WTC11 (cell line): ENCODE data around the gene EDN1. TPM values are rescaled to one million over a fixed set of nuclear protein-coding genes. Genes with fewer than 3 reads are reported as not detected.

Experiments
- ATAC-seq: fragments of 200-7000 bp; cut with Tn5 transposase; 2 replicates; pipeline ENCODE4 v1.10.0; 2021; ENCODE audit warnings: mild to moderate bottlenecking, moderate library complexity
- CTCF ChIA-PET: fragments of 300-600 bp; sonication (Branson Sonifier 250); formaldehyde crosslinking; loops from one replicate; lab custom pipeline; 2021; ENCODE audit warnings: antibody characterized with exemption; lab: Charles Lee
- POLR2A ChIA-PET: fragments of 350-600 bp; sonication (Branson Sonifier 250); formaldehyde crosslinking; loops from one replicate; lab custom pipeline; 2021; ENCODE audit warnings: antibody characterized with exemption; lab: Charles Lee
- DNase-seq: peaks from one replicate; pipeline ENCODE4 v3.0.0; 2021; ENCODE audit warnings: low spot score
- H3K27ac Mint-ChIP-seq: 2 replicates; pipeline ENCODE4 v1.8.0; 2021; ENCODE audit warnings: mixed read lengths
- H3K27me3 Mint-ChIP-seq: 2 replicates; pipeline ENCODE4 v1.8.0; 2021; ENCODE audit warnings: low read depth, mild to moderate bottlenecking, moderate library complexity, mixed read lengths
- H3K36me3 Mint-ChIP-seq: 2 replicates; pipeline ENCODE4 v1.8.0; 2021; ENCODE audit warnings: mixed read lengths
- H3K4me1 Mint-ChIP-seq: 2 replicates; pipeline ENCODE4 v1.8.0; 2022; ENCODE audit warnings: mixed read lengths
- H3K4me3 Mint-ChIP-seq: 2 replicates; pipeline ENCODE4 v1.8.0; 2021; ENCODE audit warnings: mild to moderate bottlenecking, moderate library complexity, mixed read lengths
- H3K9me3 Mint-ChIP-seq: 2 replicates; pipeline ENCODE4 v1.8.0; 2021; ENCODE audit warnings: mixed read lengths
- ATF1 ChIP-seq: sonication (generic); formaldehyde crosslinking; IDR thresholded peaks from 2 replicates; pipeline ENCODE4 v1.8.1; 2023; ENCODE audit warnings: mild to moderate bottlenecking, moderate library complexity, missing genetic modification reagents
- ETV6 ChIP-seq: sonication (generic); formaldehyde crosslinking; IDR thresholded peaks from 2 replicates; pipeline ENCODE4 v1.8.1; 2022; ENCODE audit warnings: mild to moderate bottlenecking, missing genetic modification reagents
- FOXK1 ChIP-seq: sonication (generic); formaldehyde crosslinking; IDR thresholded peaks from 2 replicates; pipeline ENCODE4 v1.8.0; 2022; ENCODE audit warnings: mild to moderate bottlenecking, moderate library complexity, missing genetic modification reagents
- GABPB1 ChIP-seq: sonication (generic); formaldehyde crosslinking; IDR thresholded peaks from 2 replicates; pipeline ENCODE4 v1.8.1; 2023; ENCODE audit warnings: mild to moderate bottlenecking, missing genetic modification reagents
- KAT7 ChIP-seq: sonication (generic); formaldehyde crosslinking; IDR thresholded peaks from 2 replicates; pipeline ENCODE4 v1.8.1; 2023; ENCODE audit warnings: missing genetic modification reagents, mild to moderate bottlenecking, borderline replicate concordance
- MYBL2 ChIP-seq: sonication (generic); formaldehyde crosslinking; IDR thresholded peaks from 2 replicates; pipeline ENCODE4 v1.8.1; 2023; ENCODE audit warnings: mild to moderate bottlenecking, moderate library complexity, missing genetic modification reagents
- NR2C2 ChIP-seq: sonication (generic); formaldehyde crosslinking; IDR thresholded peaks from 2 replicates; pipeline ENCODE4 v1.8.0; 2022; ENCODE audit warnings: mild to moderate bottlenecking, missing genetic modification reagents
- NR3C1 ChIP-seq: sonication (generic); formaldehyde crosslinking; conservative IDR thresholded peaks from 2 replicates; pipeline ENCODE4 v1.8.1; 2023; ENCODE audit warnings: low read depth, mild to moderate bottlenecking, missing genetic modification reagents
- RORB ChIP-seq: fragments of 250-450 bp; sonication (Bioruptor Pico); IDR thresholded peaks from 2 replicates; pipeline ENCODE4 v1.9.0; 2021; ENCODE audit warnings: mild to moderate bottlenecking
- SMAD4 ChIP-seq: sonication (generic); formaldehyde crosslinking; IDR thresholded peaks from 2 replicates; pipeline ENCODE4 v1.8.0; 2022; ENCODE audit warnings: mild to moderate bottlenecking, missing genetic modification reagents
- SP1 ChIP-seq: sonication (generic); formaldehyde crosslinking; conservative IDR thresholded peaks from 2 replicates; pipeline ENCODE4 v1.8.1; 2022; ENCODE audit warnings: missing genetic modification reagents
- TEAD4 ChIP-seq: sonication (generic); formaldehyde crosslinking; IDR thresholded peaks from 2 replicates; pipeline ENCODE4 v1.8.0; 2022; ENCODE audit warnings: mild to moderate bottlenecking, missing genetic modification reagents
- ZNF232 ChIP-seq: sonication (generic); formaldehyde crosslinking; IDR thresholded peaks from 2 replicates; pipeline ENCODE4 v1.8.0; 2022; ENCODE audit warnings: mild to moderate bottlenecking, missing genetic modification reagents
- ZNF423 ChIP-seq: fragments of 250-450 bp; sonication (Bioruptor Pico); IDR thresholded peaks from 2 replicates; pipeline ENCODE4 v2.1.2; 2022; ENCODE audit warnings: mild to moderate bottlenecking, moderate library complexity
- ZNF671 ChIP-seq: fragments of 250-450 bp; sonication (Bioruptor Pico); IDR thresholded peaks from 2 replicates; pipeline ENCODE4 v1.8.0; 2021; ENCODE audit warnings: mild to moderate bottlenecking
- total RNA-seq: library from RNA; stranded (reverse); gene quantifications from 3 replicates; pipeline ENCODE4 v1.2.3, GENCODE V29; 2021
- TF ChIP-seq, protein P1 (sequence below): sonication (generic); formaldehyde crosslinking; conservative IDR thresholded peaks from 2 replicates; pipeline ENCODE4 v1.8.1; 2023; ENCODE audit warnings: mild to moderate bottlenecking, low read depth, missing genetic modification reagents, moderate library complexity
- TF ChIP-seq, protein P2 (sequence below): fragments of 200-600 bp; IDR thresholded peaks from 2 replicates; pipeline ENCODE4 v1.8.0; 2022; ENCODE audit warnings: antibody characterized with exemption
- TF ChIP-seq, protein P3 (sequence below): sonication (generic); formaldehyde crosslinking; IDR thresholded peaks from 2 replicates; pipeline ENCODE4 v1.8.1; 2022; ENCODE audit warnings: mild to moderate bottlenecking, moderate library complexity, missing genetic modification reagents
- TF ChIP-seq, protein P4 (sequence below): sonication (generic); formaldehyde crosslinking; IDR thresholded peaks from 2 replicates; pipeline ENCODE4 v1.8.1; 2022; ENCODE audit warnings: low read depth, mild to moderate bottlenecking, moderate library complexity, missing genetic modification reagents, borderline replicate concordance
- TF ChIP-seq, protein P5 (sequence below): sonication (generic); formaldehyde crosslinking; IDR thresholded peaks from 2 replicates; pipeline ENCODE4 v1.8.0; 2023; ENCODE audit warnings: missing genetic modification reagents, mild to moderate bottlenecking, borderline replicate concordance

The EDN1 gene
- total RNA-seq, 1 experiment from 2014 or later = 1.0 TPM

DNA sequence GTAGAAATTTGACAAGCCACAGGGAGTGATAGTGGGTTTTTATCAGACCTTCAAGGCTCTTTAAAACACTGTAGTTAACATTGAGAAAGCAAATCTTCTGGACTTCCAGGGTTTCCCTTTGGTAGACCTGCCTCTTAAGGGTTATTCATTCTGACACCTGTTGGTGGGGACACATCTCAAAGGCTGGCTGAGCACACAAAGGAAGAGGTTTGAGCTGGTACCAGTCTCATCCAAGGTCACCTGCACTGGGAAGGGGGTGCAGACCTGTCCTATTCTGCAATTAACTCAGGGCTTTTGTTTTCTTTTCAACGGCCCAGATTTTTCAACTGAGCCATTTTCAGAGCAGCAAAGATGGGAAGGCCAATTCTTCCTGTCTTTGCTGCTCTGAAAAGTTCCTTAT is 45.6 kb downstream of the EDN1 start:
- Mint-ChIP-seq H3K27ac (peak overlapping the region; percentile 15; the same call in 1 of the 2 replicates), H3K27me3 (no peaks in the 10 kb centered on the region), H3K36me3 (no peaks in the 10 kb centered on the region), H3K4me3 (no peak overlapping the region), H3K9me3 (no peaks in the 10 kb centered on the region), H3K4me1 (peaks cover 18% of the 10 kb centered on the region)
- POLR2A ChIA-PET = no interaction called here
- CTCF ChIA-PET = interaction anchor here (1.5 to 1.7 kb wide), 3 partner anchors 9 to 169 kb away, joined by 4 to 8 read pairs (median 4); partner anchors contain the start of gene EDN1
- peak; percentile 55 for ATAC-seq
- DNase-seq = no peak
- TF ChIP-seq TEAD4 (CRISPR knock-in tag) = no peak
- no peak for TF ChIP-seq ZNF423 (CRISPR knock-in tag)
- no peak for TF ChIP-seq ATF1 (CRISPR knock-in tag)
- TF ChIP-seq, protein P1, sequence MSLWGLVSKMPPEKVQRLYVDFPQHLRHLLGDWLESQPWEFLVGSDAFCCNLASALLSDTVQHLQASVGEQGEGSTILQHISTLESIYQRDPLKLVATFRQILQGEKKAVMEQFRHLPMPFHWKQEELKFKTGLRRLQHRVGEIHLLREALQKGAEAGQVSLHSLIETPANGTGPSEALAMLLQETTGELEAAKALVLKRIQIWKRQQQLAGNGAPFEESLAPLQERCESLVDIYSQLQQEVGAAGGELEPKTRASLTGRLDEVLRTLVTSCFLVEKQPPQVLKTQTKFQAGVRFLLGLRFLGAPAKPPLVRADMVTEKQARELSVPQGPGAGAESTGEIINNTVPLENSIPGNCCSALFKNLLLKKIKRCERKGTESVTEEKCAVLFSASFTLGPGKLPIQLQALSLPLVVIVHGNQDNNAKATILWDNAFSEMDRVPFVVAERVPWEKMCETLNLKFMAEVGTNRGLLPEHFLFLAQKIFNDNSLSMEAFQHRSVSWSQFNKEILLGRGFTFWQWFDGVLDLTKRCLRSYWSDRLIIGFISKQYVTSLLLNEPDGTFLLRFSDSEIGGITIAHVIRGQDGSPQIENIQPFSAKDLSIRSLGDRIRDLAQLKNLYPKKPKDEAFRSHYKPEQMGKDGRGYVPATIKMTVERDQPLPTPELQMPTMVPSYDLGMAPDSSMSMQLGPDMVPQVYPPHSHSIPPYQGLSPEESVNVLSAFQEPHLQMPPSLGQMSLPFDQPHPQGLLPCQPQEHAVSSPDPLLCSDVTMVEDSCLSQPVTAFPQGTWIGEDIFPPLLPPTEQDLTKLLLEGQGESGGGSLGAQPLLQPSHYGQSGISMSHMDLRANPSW (CRISPR knock-in tag) = no peak

DNA sequence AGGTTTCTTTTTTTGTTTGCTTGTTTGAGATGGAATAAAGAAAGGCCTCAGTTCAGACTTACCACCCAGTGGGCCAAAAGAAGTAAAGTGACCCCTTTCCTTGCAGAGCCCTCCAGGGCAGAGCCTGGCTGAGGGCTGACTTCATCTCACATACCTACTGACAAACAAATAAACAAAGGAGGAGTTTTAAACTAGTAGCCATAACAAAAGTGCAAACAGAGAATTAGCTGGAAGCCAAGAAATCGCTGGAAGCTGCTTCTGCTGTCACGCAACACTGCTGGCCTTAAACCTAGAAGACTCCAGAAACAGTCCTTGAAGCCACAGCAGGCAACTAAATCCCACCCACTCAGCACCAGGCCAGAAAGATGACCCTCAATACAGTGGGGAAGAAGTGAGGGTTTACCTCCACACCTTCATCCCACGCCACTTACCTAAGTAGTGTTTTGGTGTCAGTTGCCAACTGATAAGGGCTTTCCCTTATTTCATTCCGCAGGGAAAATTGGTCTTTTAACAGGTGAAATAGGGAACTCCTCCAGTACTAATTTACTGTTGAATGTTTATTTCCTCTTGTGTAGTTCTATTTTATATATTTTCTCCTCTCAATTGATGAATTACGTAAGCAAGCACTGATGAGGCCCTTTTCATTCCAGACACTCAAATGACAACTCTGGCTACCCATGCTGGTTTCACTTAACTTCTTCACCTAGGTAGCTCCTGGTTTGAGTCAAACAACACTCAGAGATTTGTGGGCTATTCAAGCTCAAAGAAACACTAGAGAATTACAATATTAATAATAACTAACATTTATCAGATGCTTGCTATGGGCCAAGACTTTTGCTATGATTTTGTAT is 46.2 kb downstream of the EDN1 start:
- no peaks in the 10 kb centered on the region for H3K36me3 Mint-ChIP-seq
- no peaks in the 10 kb centered on the region for H3K27me3 Mint-ChIP-seq
- ChIA-PET CTCF (interaction anchor here (1.5 to 1.7 kb wide), 3 partner anchors 10 to 168 kb away, joined by 4 to 8 read pairs (median 4); partner anchors contain the start of gene EDN1), POLR2A (interaction anchor here (1.0 kb wide), 1 partner anchor 15 kb away, joined by 4 read pairs; no protein-coding TSS in a partner anchor)
- H3K4me1 Mint-ChIP-seq = peaks cover 19% of the 10 kb centered on the region
- DNase-seq (no peak), ATAC-seq (peak; percentile 78)
- TF ChIP-seq, protein P2, sequence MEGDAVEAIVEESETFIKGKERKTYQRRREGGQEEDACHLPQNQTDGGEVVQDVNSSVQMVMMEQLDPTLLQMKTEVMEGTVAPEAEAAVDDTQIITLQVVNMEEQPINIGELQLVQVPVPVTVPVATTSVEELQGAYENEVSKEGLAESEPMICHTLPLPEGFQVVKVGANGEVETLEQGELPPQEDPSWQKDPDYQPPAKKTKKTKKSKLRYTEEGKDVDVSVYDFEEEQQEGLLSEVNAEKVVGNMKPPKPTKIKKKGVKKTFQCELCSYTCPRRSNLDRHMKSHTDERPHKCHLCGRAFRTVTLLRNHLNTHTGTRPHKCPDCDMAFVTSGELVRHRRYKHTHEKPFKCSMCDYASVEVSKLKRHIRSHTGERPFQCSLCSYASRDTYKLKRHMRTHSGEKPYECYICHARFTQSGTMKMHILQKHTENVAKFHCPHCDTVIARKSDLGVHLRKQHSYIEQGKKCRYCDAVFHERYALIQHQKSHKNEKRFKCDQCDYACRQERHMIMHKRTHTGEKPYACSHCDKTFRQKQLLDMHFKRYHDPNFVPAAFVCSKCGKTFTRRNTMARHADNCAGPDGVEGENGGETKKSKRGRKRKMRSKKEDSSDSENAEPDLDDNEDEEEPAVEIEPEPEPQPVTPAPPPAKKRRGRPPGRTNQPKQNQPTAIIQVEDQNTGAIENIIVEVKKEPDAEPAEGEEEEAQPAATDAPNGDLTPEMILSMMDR = no peak
- TF ChIP-seq KAT7 (CRISPR knock-in tag) (no peak), ETV6 (CRISPR knock-in tag) (no peak), SMAD4 (CRISPR knock-in tag) (no peak), SP1 (no peak), RORB (CRISPR knock-in tag) (no peak)
- TF ChIP-seq, protein P3, sequence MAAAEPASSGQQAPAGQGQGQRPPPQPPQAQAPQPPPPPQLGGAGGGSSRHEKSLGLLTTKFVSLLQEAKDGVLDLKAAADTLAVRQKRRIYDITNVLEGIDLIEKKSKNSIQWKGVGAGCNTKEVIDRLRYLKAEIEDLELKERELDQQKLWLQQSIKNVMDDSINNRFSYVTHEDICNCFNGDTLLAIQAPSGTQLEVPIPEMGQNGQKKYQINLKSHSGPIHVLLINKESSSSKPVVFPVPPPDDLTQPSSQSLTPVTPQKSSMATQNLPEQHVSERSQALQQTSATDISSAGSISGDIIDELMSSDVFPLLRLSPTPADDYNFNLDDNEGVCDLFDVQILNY (CRISPR knock-in tag) = no peak
- no peaks in the 10 kb centered on the region for H3K9me3 Mint-ChIP-seq
- peak overlapping the region; percentile 48 for H3K27ac Mint-ChIP-seq
- H3K4me3 Mint-ChIP-seq = no peak overlapping the region

DNA sequence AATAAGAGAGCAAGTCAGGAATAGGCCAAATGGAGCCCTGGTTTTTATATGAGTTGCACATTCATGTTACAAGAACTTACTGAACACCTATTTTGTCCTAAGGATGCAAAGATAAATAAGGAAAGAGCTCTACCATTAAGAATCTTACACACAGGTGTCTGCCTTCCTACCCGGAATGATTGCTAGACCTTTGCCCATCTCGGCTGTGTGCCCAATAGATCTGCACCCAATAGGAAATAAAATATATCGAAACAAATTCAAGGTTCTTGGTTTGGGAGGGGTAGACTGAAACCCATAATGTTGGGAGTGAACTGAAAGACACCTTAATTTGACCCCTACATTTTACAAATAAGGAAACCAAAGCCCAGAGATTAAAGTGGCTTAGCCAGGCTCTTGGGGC is 48.9 kb downstream of the EDN1 start:
- ChIA-PET CTCF (no interaction called here), POLR2A (no interaction called here)
- H3K27ac Mint-ChIP-seq = no peak overlapping the region
- no peaks in the 10 kb centered on the region for H3K36me3 Mint-ChIP-seq
- no peaks in the 10 kb centered on the region for H3K9me3 Mint-ChIP-seq
- peaks cover 41% of the 10 kb centered on the region for H3K4me1 Mint-ChIP-seq
- H3K4me3 Mint-ChIP-seq = no peak overlapping the region
- TF ChIP-seq, protein P4, sequence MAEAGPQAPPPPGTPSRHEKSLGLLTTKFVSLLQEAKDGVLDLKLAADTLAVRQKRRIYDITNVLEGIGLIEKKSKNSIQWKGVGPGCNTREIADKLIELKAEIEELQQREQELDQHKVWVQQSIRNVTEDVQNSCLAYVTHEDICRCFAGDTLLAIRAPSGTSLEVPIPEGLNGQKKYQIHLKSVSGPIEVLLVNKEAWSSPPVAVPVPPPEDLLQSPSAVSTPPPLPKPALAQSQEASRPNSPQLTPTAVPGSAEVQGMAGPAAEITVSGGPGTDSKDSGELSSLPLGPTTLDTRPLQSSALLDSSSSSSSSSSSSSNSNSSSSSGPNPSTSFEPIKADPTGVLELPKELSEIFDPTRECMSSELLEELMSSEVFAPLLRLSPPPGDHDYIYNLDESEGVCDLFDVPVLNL (CRISPR knock-in tag) = no peak
- TF ChIP-seq, protein P5, sequence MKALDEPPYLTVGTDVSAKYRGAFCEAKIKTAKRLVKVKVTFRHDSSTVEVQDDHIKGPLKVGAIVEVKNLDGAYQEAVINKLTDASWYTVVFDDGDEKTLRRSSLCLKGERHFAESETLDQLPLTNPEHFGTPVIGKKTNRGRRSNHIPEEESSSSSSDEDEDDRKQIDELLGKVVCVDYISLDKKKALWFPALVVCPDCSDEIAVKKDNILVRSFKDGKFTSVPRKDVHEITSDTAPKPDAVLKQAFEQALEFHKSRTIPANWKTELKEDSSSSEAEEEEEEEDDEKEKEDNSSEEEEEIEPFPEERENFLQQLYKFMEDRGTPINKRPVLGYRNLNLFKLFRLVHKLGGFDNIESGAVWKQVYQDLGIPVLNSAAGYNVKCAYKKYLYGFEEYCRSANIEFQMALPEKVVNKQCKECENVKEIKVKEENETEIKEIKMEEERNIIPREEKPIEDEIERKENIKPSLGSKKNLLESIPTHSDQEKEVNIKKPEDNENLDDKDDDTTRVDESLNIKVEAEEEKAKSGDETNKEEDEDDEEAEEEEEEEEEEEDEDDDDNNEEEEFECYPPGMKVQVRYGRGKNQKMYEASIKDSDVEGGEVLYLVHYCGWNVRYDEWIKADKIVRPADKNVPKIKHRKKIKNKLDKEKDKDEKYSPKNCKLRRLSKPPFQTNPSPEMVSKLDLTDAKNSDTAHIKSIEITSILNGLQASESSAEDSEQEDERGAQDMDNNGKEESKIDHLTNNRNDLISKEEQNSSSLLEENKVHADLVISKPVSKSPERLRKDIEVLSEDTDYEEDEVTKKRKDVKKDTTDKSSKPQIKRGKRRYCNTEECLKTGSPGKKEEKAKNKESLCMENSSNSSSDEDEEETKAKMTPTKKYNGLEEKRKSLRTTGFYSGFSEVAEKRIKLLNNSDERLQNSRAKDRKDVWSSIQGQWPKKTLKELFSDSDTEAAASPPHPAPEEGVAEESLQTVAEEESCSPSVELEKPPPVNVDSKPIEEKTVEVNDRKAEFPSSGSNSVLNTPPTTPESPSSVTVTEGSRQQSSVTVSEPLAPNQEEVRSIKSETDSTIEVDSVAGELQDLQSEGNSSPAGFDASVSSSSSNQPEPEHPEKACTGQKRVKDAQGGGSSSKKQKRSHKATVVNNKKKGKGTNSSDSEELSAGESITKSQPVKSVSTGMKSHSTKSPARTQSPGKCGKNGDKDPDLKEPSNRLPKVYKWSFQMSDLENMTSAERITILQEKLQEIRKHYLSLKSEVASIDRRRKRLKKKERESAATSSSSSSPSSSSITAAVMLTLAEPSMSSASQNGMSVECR (CRISPR knock-in tag) = no peak
- TF ChIP-seq GABPB1 (CRISPR knock-in tag) = no peak
- no peak for TF ChIP-seq FOXK1 (CRISPR knock-in tag)
- no peak for TF ChIP-seq MYBL2
- no peak for TF ChIP-seq NR2C2
- TF ChIP-seq ZNF423 (CRISPR knock-in tag) = no peak
- no peak for TF ChIP-seq ZNF671 (CRISPR knock-in tag)
- TF ChIP-seq ATF1 (CRISPR knock-in tag) = no peak
- no peak for TF ChIP-seq RORB (CRISPR knock-in tag)
- TF ChIP-seq ZNF232 (CRISPR knock-in tag) = no peak
- TF ChIP-seq NR3C1 = no peak
- ATAC-seq (no peak), DNase-seq (no peak)
- no peaks in the 10 kb centered on the region for H3K27me3 Mint-ChIP-seq
